Activated naive CD4-positive, alpha-beta T cell treated with anti-CD3 and anti-CD28 coated beads, Interleukin-2, amount 50 U/mL, for 24 hours (primary cell): ENCODE results near the gene GIMAP7.
"Not testable (repeated sequence)": the region's sequence is repeated elsewhere in the genome, so short reads cannot be mapped to it uniquely, and the experiment has no call there.

Experiments
- H3K27ac Mint-ChIP-seq: one replicate; pipeline ENCODE4 v1.8.0; 2021; ENCODE audit warnings: mild to moderate bottlenecking, mixed read lengths
- H3K27me3 Mint-ChIP-seq: one replicate; pipeline ENCODE4 v1.8.0; 2021; ENCODE audit warnings: mixed read lengths
- H3K36me3 Mint-ChIP-seq: one replicate; pipeline ENCODE4 v1.8.0; 2021; ENCODE audit warnings: mixed read lengths
- H3K4me1 Mint-ChIP-seq: one replicate; pipeline ENCODE4 v1.8.0; 2021; ENCODE audit warnings: mixed read lengths
- H3K4me3 Mint-ChIP-seq: one replicate; pipeline ENCODE4 v1.8.0; 2021; ENCODE audit warnings: mild to moderate bottlenecking, mixed read lengths
- H3K9me3 Mint-ChIP-seq: one replicate; pipeline ENCODE4 v1.8.0; 2021; ENCODE audit warnings: mixed read lengths

Gene GIMAP7

GRCh38 chr7:150514748-150515222 lies at the start of gene GIMAP7:
Gene GIMAP7 (plus strand): TSS chr7:150514872. CDS start chr7:150519975, 5,103 bp downstream.
- Mint-ChIP-seq H3K27me3 (no peaks in the 10 kb centered on the region), H3K4me1 (peaks cover 58% of the 10 kb centered on the region), H3K9me3 (peaks cover 10% of the 10 kb centered on the region), H3K4me3 (peak within 1 kb of the TSS; percentile 97), H3K27ac (peak within 1 kb of the TSS; percentile 99), H3K36me3 (peaks cover 4% of the 10 kb centered on the region)

- H3K27ac Mint-ChIP-seq: peak overlapping the region; percentile 63
- H3K9me3 Mint-ChIP-seq: peaks cover 15% of the 10 kb centered on the region
- H3K4me1 Mint-ChIP-seq: peaks cover 81% of the 10 kb centered on the region
- peaks cover 47% of the 10 kb centered on the region for H3K36me3 Mint-ChIP-seq
- peak overlapping the region; percentile 12 for H3K4me3 Mint-ChIP-seq
- H3K27me3 Mint-ChIP-seq: no peaks in the 10 kb centered on the region
Measured at GRCh38 chr7:150464962-150465361, 49.7 kb upstream of the GIMAP7 start.

GRCh38 chr7:150465414-150465813 lies 49.3 kb upstream of the GIMAP7 start:
- Mint-ChIP-seq H3K36me3 (peaks cover 44% of the 10 kb centered on the region), H3K27ac (peak overlapping the region; percentile 63), H3K4me1 (peaks cover 81% of the 10 kb centered on the region), H3K9me3 (peaks cover 12% of the 10 kb centered on the region), H3K4me3 (peak overlapping the region; percentile 12), H3K27me3 (no peaks in the 10 kb centered on the region)

- Mint-ChIP-seq H3K36me3 (peaks cover 41% of the 10 kb centered on the region), H3K27me3 (no peaks in the 10 kb centered on the region), H3K4me3 (no peak overlapping the region), H3K4me1 (peaks cover 88% of the 10 kb centered on the region), H3K27ac (peak overlapping the region; percentile 10), H3K9me3 (peaks cover 11% of the 10 kb centered on the region)
Measured at GRCh38 chr7:150466477-150466876, 48.2 kb upstream of the GIMAP7 start.

GRCh38 chr7:150468241-150468640 lies 46.4 kb upstream of the GIMAP7 start:
- H3K27ac Mint-ChIP-seq: peak overlapping the region; percentile 96
- peaks cover 32% of the 10 kb centered on the region for H3K36me3 Mint-ChIP-seq
- H3K9me3 Mint-ChIP-seq: peaks cover 4% of the 10 kb centered on the region
- H3K4me3 Mint-ChIP-seq: peak overlapping the region; percentile 71
- peaks cover 96% of the 10 kb centered on the region for H3K4me1 Mint-ChIP-seq
- no peaks in the 10 kb centered on the region for H3K27me3 Mint-ChIP-seq

- Mint-ChIP-seq H3K27ac (peak overlapping the region; percentile 72), H3K4me3 (no peak overlapping the region), H3K9me3 (peaks cover 6% of the 10 kb centered on the region), H3K36me3 (peaks cover 56% of the 10 kb centered on the region), H3K4me1 (peaks cover 91% of the 10 kb centered on the region), H3K27me3 (no peaks in the 10 kb centered on the region)
Measured at GRCh38 chr7:150471886-150472285, 42.8 kb upstream of the GIMAP7 start.

DNA sequence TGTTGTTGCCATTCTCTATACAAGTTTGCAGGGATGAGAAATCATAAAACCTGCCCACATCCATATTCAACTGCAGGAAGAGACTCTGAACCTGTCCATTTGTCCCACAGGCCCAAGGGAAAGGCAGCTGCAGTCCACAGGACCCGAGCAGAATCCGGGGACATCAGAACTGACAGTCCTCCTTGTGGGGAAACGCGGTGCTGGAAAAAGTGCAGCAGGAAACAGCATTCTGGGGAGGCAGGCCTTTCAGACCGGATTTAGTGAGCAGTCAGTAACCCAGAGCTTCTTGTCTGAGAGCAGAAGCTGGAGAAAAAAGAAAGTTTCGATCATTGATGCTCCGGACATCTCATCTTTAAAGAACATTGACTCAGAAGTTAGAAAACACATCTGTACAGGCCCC lies 40.8 kb upstream of the GIMAP7 start:
- Mint-ChIP-seq H3K27ac (peak overlapping the region; percentile 85), H3K4me3 (peak overlapping the region; percentile 34), H3K9me3 (peaks cover 6% of the 10 kb centered on the region), H3K36me3 (peaks cover 57% of the 10 kb centered on the region), H3K27me3 (no peaks in the 10 kb centered on the region), H3K4me1 (peaks cover 91% of the 10 kb centered on the region)

DNA sequence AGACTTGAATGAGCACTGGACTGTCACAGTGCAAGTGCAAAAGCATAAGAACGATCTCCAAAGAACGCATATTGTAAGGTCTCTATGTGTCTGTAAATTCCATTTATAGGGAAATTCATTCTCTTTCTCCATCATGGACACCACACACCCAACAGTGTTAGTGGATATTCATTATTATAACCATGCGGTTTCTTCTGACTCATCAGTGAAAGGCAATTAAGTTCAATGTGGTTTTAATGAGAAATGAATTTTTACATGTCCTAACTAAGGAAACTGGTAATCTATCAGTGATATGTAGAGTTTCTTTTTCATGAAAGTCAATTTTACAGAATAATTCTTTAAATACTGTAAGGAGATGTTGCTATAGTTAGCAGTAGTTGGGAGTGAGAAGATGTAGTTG lies 38.4 kb upstream of the GIMAP7 start:
- Mint-ChIP-seq H3K36me3 (peaks cover 51% of the 10 kb centered on the region), H3K9me3 (peaks cover 6% of the 10 kb centered on the region), H3K4me3 (peak overlapping the region; percentile 65), H3K27ac (peak overlapping the region; percentile 98), H3K27me3 (no peaks in the 10 kb centered on the region), H3K4me1 (peaks cover 89% of the 10 kb centered on the region)

- H3K9me3 Mint-ChIP-seq: peaks cover 6% of the 10 kb centered on the region
- peaks cover 48% of the 10 kb centered on the region for H3K36me3 Mint-ChIP-seq
- no peaks in the 10 kb centered on the region for H3K27me3 Mint-ChIP-seq
- H3K4me1 Mint-ChIP-seq: peaks cover 92% of the 10 kb centered on the region
- peak overlapping the region; percentile 98 for H3K27ac Mint-ChIP-seq
- peak overlapping the region; percentile 65 for H3K4me3 Mint-ChIP-seq
Measured at GRCh38 chr7:150476819-150477631, 37.6 kb upstream of the GIMAP7 start.

GRCh38 chr7:150479023-150479716 lies 35.5 kb upstream of the GIMAP7 start:
- peaks cover 34% of the 10 kb centered on the region for H3K36me3 Mint-ChIP-seq
- H3K27ac Mint-ChIP-seq: peak overlapping the region; percentile 98
- H3K9me3 Mint-ChIP-seq: peaks cover 6% of the 10 kb centered on the region
- H3K27me3 Mint-ChIP-seq: no peaks in the 10 kb centered on the region
- H3K4me3 Mint-ChIP-seq: peak overlapping the region; percentile 71
- peaks cover 92% of the 10 kb centered on the region for H3K4me1 Mint-ChIP-seq

DNA sequence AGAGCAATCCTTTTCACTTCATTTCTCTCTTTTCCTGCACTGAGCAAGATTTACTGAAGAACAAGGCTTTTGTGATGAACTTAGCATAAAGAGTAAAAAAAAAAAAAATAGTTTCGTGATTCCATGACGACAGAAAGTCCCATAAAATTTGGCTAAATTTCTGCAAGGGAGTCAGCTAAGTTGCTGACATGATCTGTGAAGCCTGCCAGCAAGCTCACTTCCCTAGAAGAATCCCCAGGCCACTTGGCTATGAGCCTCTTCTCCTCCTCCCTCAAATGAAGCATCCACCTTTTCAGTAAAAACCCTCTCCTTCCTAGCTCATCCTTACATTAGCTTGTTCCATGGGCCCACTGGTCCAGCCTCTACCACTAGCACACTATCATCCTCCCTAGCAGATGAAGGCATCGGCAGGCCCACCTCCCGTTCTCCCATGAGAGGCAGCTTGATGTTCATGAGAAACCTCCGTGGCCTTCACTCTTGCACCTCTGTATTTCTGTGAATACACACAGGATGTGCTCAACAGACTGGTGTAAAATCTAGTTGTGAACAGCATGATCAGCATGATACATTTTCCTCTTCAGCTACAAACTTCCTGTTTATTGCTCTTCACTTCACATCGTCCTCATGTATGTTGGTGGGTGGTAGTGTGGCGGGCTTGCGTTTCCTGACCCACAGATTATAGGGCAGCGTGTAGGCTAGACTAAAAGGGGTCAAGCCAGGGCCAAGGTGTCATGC lies 33.3 kb upstream of the GIMAP7 start:
- H3K4me3 Mint-ChIP-seq: peak overlapping the region; percentile 83
- peaks cover 4% of the 10 kb centered on the region for H3K9me3 Mint-ChIP-seq
- H3K4me1 Mint-ChIP-seq: peaks cover 96% of the 10 kb centered on the region
- H3K27me3 Mint-ChIP-seq: no peaks in the 10 kb centered on the region
- peaks cover 19% of the 10 kb centered on the region for H3K36me3 Mint-ChIP-seq
- H3K27ac Mint-ChIP-seq: peak overlapping the region; percentile 98

DNA sequence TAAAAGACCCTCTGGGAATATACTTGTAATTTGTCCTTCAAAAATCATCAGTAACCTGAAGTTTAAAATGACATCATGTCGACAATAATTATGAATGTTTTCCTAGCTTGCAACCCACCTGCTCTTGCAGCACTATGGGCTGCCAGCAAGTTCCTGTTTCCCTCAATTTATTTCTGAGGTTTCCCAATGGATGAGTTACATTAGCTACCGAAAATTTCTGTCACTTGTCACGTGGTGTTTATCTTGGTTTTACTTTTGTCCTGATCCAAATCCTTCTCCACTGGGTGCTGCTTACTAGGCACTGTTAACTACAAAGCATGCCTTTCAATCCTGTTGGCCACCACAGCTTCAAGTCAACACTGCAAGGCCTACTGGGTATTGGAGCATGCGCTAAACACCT lies 32.8 kb upstream of the GIMAP7 start:
- H3K27me3 Mint-ChIP-seq: no peaks in the 10 kb centered on the region
- H3K27ac Mint-ChIP-seq: peak overlapping the region; percentile 98
- peak overlapping the region; percentile 83 for H3K4me3 Mint-ChIP-seq
- H3K4me1 Mint-ChIP-seq: peaks cover 95% of the 10 kb centered on the region
- peaks cover 17% of the 10 kb centered on the region for H3K36me3 Mint-ChIP-seq
- H3K9me3 Mint-ChIP-seq: no peaks in the 10 kb centered on the region

- Mint-ChIP-seq H3K4me3 (peak overlapping the region; percentile 83), H3K36me3 (peaks cover 12% of the 10 kb centered on the region), H3K27ac (peak overlapping the region; percentile 95), H3K4me1 (peaks cover 95% of the 10 kb centered on the region)
- not testable (repeated sequence) for H3K27me3 Mint-ChIP-seq, H3K9me3 Mint-ChIP-seq
Measured at GRCh38 chr7:150483514-150483913, 31.2 kb upstream of the GIMAP7 start.

DNA sequence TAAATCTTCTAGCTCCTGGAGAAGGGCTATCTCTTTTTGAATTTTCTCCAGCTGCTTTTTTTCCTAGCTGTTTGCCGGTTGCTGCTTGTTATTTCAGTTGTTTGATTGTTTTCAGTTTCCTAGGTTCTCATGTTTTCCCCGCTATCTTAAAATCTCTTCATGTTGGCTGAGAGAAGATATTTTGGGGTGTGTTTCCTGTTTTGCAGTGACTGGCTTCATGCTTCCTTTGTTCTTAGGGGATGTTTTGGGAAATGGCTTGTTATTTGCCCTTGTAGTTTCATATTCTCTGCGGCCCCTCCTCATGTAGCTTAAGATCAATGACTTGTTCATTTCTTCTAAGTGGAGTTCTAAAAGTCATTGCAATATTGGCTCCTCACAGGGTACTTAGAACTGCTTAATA lies 30.6 kb upstream of the GIMAP7 start:
- H3K36me3 Mint-ChIP-seq: peaks cover 13% of the 10 kb centered on the region
- H3K4me1 Mint-ChIP-seq: peaks cover 95% of the 10 kb centered on the region
- H3K9me3 Mint-ChIP-seq, H3K27me3 Mint-ChIP-seq: not testable (repeated sequence)
- peak overlapping the region; percentile 83 for H3K4me3 Mint-ChIP-seq
- H3K27ac Mint-ChIP-seq: peak overlapping the region; percentile 95

DNA sequence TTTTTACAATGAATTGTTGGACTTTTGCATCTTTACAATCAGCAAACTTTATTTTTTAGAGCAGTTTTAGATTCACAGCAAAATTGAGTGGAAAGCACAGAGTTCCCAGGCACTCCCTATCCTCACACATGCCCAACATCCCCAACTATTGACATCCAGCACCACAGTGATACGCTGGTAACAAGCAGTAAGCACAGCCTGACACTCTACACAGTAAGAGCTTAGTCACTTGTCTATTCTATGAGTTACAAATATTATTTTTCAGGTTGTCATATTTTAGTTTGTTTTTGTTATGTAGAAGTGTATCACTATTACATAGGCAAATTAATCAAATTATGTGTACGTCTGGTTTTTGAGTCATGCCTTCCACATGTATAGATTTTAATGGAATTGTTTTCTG lies 27.0 kb upstream of the GIMAP7 start:
- Mint-ChIP-seq H3K4me3 (peak overlapping the region; percentile 11), H3K4me1 (peaks cover 92% of the 10 kb centered on the region), H3K27ac (peak overlapping the region; percentile 80), H3K27me3 (no peaks in the 10 kb centered on the region), H3K36me3 (peaks cover 22% of the 10 kb centered on the region), H3K9me3 (no peaks in the 10 kb centered on the region)
